CD4-positive, alpha-beta T cell treated with Interleukin-6 at 100 ng/mL for 8 hours (primary cell): ENCODE results near the gene ANO1.

Source experiments
- DNase-seq: peaks from one replicate; pipeline ENCODE4 v3.0.0-alpha.2; 2020; ENCODE audit warnings: mixed read lengths, low spot score

ANO1 gene

GRCh38 chr11:70138403-70138802, 60.3 kb downstream of the ANO1 start:
- no peak for DNase-seq

GRCh38 chr11:70139785-70140410, 61.8 kb downstream of the ANO1 start:
- no peak for DNase-seq

- DNase-seq = no peak
Observed at GRCh38 chr11:70140711-70141485, 62.8 kb downstream of the ANO1 start.

GRCh38 chr11:70141486-70142220, 63.5 kb downstream of the ANO1 start:
- no peak for DNase-seq

GRCh38 chr11:70142221-70142875, 64.2 kb downstream of the ANO1 start:
- DNase-seq = no peak

- no peak for DNase-seq
Observed at GRCh38 chr11:70144262-70144661, 66.1 kb downstream of the ANO1 start.

GRCh38 chr11:70145071-70145470, 67.0 kb downstream of the ANO1 start:
- DNase-seq = no peak

- DNase-seq = no peak
Observed at GRCh38 chr11:70145841-70146240, 67.7 kb downstream of the ANO1 start.

GRCh38 chr11:70146299-70146698, 68.2 kb downstream of the ANO1 start:
- no peak for DNase-seq

- DNase-seq = no peak
Observed at GRCh38 chr11:70146895-70147520, 68.9 kb downstream of the ANO1 start.

- no peak for DNase-seq
Observed at GRCh38 chr11:70147668-70148067, 69.6 kb downstream of the ANO1 start.

GRCh38 chr11:70151671-70152070, 73.6 kb downstream of the ANO1 start:
- DNase-seq = no peak

GRCh38 chr11:70153133-70153727, 75.1 kb downstream of the ANO1 start:
- DNase-seq = no peak

- no peak for DNase-seq
Observed at GRCh38 chr11:70155386-70155785, 77.3 kb downstream of the ANO1 start.

- DNase-seq = no peak
Observed at GRCh38 chr11:70156291-70157037, 78.3 kb downstream of the ANO1 start.

- DNase-seq = no peak
Observed at GRCh38 chr11:70158201-70158600, 80.1 kb downstream of the ANO1 start.

GRCh38 chr11:70158757-70159389, 80.8 kb downstream of the ANO1 start:
- no peak for DNase-seq

GRCh38 chr11:70159627-70160570, 81.8 kb downstream of the ANO1 start:
- DNase-seq = no peak

- DNase-seq = no peak
Observed at GRCh38 chr11:70161043-70161625, 83.0 kb downstream of the ANO1 start.
